ENCODE results near the gene ACACA. TPM values are rescaled to one million over a fixed set of nuclear protein-coding genes. Genes with fewer than 3 reads are reported as not detected.

Gene ACACA
- total RNA-seq, 1 donor from 2014 or later = 29.2 TPM

GRCh38 chr17:37069087-37069486, 337.5 kb downstream of the ACACA start:
- DNase-seq (ENCODE audit: low read depth in 2 of 2) = no peak

GRCh38 chr17:37068266-37068665, 338.4 kb downstream of the ACACA start:
- DNase-seq (ENCODE audit: low read depth in 2 of 2) = peak in 1 of 2 donors; percentile 16

GRCh38 chr17:37067555-37068111, 339.0 kb downstream of the ACACA start:
- DNase-seq (ENCODE audit: low read depth in 2 of 2) = peak; percentile 16 to 80

- DNase-seq (ENCODE audit: low read depth in 2 of 2) = no peak
These were observed 340.0 kb downstream of the ACACA start for GRCh38 chr17:37066322-37067255.

- DNase-seq (ENCODE audit: low read depth in 2 of 2) = no peak
These were observed 340.9 kb downstream of the ACACA start for GRCh38 chr17:37065486-37066321.

- no peak for DNase-seq (ENCODE audit: low read depth in 2 of 2)
These were observed 341.7 kb downstream of the ACACA start for GRCh38 chr17:37064956-37065355.

GRCh38 chr17:37064206-37064605, 342.4 kb downstream of the ACACA start:
- no peak for DNase-seq (ENCODE audit: low read depth in 2 of 2)

- no peak for DNase-seq (ENCODE audit: low read depth in 2 of 2)
These were observed 344.6 kb downstream of the ACACA start for GRCh38 chr17:37062021-37062420.

- no peak for DNase-seq (ENCODE audit: low read depth in 2 of 2)
These were observed 345.7 kb downstream of the ACACA start for GRCh38 chr17:37060928-37061327.

- no peak for DNase-seq (ENCODE audit: low read depth in 2 of 2)
These were observed 346.5 kb downstream of the ACACA start for GRCh38 chr17:37060094-37060493.

- no peak for DNase-seq (ENCODE audit: low read depth in 2 of 2)
These were observed 347.1 kb downstream of the ACACA start for GRCh38 chr17:37059493-37059892.

GRCh38 chr17:37056622-37057021, 350.0 kb downstream of the ACACA start:
- DNase-seq (ENCODE audit: low read depth in 2 of 2) = no peak

GRCh38 chr17:37054894-37055293, 351.7 kb downstream of the ACACA start:
- DNase-seq (ENCODE audit: low read depth in 2 of 2) = no peak

GRCh38 chr17:37052450-37052849, 354.2 kb downstream of the ACACA start:
- no peak for DNase-seq (ENCODE audit: low read depth in 2 of 2)

GRCh38 chr17:37051833-37052232, 354.8 kb downstream of the ACACA start:
- no peak for DNase-seq (ENCODE audit: low read depth in 2 of 2)

GRCh38 chr17:37051381-37051780, 355.3 kb downstream of the ACACA start:
- no peak for DNase-seq (ENCODE audit: low read depth in 2 of 2)

GRCh38 chr17:37050920-37051319, 355.7 kb downstream of the ACACA start:
- DNase-seq (ENCODE audit: low read depth in 2 of 2) = no peak

GRCh38 chr17:37048811-37049210, 357.8 kb downstream of the ACACA start:
- no peak for DNase-seq (ENCODE audit: low read depth in 2 of 2)

- DNase-seq (ENCODE audit: low read depth in 2 of 2) = peak; percentile 86 to 88
These were observed 359.0 kb downstream of the ACACA start for GRCh38 chr17:37047631-37048104.

GRCh38 chr17:37045351-37045922, 361.2 kb downstream of the ACACA start:
- no peak for DNase-seq (ENCODE audit: low read depth in 2 of 2)

GRCh38 chr17:37043201-37043600, 363.4 kb downstream of the ACACA start:
- DNase-seq (ENCODE audit: low read depth in 2 of 2) = peak in 1 of 2 donors; percentile 28

GRCh38 chr17:37041932-37042331, 364.7 kb downstream of the ACACA start:
- DNase-seq (ENCODE audit: low read depth in 2 of 2) = no peak
